HG03280 (cell line): Measurements from ENCODE around the gene GNPTG.
"Not testable (repeated sequence)": the region's sequence is repeated elsewhere in the genome, so short reads cannot be mapped to it uniquely, and the experiment has no call there.

Source experiments
- ATAC-seq: cut with Tn5 transposase; IDR thresholded peaks from one replicate; pipeline ENCODE4 v1.9.1; 2021; ENCODE audit warnings: mild to moderate bottlenecking, moderate library complexity; ENCODE audit not compliant: unreplicated experiment

GNPTG gene

DNA sequence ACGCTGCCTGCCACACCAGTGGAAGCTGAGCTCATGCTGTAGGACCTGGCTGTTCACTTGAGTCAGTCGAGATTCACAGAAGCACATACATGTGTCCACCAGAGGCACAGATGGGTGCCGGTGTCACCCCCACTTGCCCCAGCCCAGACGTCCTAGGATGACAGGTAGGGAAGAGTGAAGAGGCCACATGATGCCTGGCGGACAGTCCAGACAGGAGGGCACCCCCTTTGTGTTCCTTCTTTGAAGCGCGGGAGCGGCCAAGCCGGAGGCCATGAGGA lies 33.5 kb upstream of the GNPTG start:
- ATAC-seq: no peak

DNA sequence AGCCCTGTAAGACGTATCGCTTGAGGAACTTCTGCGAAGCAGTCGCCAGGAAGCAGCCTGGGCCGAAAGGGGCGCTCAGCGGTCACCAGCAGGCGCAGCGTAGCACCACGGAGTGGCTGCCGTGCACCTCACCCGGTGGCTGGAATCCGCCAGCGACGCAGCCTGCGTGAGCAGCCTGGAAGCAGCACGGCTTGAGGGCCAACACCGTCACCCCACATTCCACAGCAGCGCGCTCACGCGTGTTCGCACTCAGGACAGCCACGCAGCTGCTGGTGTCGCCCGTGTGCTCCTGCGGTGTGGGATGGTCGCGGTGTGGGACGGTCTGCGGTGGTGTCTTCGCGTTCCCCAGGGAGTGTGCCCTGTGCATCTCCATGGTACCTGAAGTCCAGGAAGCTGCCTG lies 32.7 kb upstream of the GNPTG start:
- ATAC-seq: no peak

DNA sequence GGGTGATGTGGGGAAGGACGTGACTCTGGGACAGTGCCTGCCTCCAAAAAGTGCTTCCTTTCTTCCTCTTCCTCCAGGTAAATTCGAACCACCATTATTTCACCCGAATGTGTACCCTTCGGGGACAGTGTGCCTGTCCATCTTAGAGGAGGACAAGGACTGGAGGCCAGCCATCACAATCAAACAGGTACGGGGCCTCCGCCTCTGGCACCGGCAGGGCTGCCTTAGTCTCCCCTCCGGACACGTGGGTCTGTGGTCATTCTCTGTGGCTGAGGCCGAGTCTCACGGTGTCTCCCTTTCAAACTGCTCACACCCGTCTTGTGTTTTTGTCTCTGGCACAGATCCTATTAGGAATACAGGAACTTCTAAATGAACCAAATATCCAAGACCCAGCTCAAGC lies 31.6 kb upstream of the GNPTG start:
- no peak for ATAC-seq

DNA sequence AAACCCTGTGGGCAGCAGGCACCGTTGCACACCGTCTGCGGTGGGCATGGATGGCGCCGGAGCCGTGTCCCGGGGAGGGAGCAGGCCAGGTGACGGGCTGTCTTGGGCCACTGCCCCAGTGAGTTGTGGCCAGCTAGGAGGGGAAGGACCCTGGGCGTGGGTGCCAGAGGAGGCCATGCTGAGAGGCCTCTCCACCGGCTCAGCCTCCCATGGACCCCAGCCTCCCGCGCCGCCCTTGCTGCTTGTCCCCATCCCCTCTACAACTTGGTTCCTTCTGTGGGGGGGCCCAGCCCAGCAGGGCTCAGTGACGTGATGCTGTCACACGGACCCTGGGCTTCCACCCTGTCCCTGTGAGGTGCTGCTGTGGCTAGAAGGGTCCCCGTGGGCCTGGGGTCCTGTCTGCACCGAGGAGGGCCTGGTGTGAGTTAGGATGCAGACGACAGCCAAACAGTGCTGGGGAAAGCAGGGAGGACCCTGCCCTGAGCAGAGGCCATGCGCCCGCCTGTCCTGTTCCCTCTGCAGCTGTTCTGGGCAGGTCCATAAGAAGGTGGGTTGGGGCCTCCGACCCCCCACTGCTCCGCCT lies 31.0 kb upstream of the GNPTG start:
- ATAC-seq: no peak

DNA sequence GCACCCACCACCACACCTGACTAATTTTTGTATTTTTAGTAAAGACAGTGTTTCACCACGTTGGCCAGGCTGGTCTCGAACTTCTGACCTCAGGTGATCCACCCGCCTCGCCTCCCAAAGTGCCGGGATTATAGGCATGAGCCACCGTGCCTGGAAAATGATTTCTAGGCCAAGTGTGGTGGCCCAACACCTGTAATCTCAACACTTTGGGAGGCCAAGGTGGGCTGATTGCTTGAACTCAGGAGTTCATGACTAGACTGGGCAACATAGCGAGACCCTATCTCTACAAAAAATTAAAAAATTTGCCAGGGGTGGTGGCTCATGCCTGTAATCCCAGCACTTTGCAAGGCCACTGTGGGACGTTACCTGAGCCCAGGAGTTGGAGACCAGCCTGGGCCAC lies 29.3 kb upstream of the GNPTG start:
- no peak for ATAC-seq

DNA sequence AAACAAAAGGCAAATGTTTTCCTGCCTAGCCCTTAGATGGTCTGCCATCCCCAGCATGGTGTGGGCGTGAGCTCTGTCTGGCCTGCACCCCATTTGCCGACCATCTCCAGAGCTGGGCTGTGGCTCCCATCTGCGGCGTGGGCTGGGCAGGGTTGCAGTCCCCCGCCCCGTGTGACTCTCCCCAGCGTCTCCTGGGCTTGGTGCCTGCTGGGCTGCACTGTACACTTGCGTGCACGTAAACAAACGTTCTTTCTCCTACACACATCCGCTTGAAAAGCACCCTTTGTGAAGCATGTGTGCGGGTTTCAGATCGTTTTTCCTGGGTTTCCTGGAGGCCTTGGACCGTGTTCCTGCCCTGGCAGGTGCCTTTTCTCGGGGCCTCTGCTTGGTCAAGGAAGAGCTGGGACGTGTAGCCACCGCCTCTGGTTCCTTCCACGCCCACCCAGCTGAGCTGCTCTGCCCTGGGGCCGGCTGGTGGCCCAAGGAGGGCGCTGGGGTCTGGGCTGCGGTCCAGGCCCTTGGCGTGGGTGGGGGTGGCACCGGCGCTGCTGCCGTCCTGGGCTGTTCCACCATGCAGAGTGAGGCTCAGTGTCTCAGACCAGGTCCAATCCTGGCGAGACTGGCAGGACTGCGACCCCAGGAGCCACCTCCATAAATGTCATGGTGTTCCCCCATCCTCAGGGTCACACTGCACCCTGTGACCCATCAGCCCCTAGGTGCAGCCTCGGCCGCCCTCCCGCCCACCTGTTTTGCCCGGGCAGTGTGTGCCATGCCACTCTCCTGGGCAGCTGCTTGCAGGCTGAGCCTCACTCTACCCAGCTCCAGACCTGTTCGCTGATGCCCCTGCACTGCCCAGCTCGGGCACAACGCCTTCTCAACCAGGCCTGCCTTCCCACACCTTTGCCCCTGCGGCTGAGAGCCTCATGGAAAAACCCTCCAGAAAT lies 28.2 kb upstream of the GNPTG start:
- ATAC-seq: no peak

DNA sequence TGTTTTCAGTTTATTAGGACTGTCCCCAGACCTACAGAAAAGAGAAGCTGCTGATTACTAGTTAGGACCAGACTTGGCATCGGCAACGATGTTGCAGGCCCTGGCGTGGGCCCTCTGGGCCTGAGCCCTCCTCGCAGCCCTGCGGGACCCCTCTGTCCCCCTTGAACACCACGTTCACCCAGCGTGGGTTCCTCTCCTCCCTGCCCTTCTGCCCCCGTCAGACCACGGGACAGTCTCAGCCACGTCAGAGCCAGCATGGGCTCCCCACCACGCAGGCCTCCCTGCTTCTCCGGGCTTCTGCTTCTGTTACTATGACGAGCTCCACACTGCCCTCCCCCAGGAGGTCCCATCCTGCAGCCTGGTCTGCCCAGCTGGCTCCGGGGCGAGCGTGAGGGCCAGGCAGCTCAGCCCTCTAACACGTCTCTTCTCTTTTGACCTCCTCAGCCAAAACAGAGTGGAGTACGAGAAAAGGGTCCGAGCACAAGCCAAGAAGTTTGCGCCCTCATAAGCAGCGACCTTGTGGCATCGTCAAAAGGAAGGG lies 27.4 kb upstream of the GNPTG start:
- no peak for ATAC-seq

DNA sequence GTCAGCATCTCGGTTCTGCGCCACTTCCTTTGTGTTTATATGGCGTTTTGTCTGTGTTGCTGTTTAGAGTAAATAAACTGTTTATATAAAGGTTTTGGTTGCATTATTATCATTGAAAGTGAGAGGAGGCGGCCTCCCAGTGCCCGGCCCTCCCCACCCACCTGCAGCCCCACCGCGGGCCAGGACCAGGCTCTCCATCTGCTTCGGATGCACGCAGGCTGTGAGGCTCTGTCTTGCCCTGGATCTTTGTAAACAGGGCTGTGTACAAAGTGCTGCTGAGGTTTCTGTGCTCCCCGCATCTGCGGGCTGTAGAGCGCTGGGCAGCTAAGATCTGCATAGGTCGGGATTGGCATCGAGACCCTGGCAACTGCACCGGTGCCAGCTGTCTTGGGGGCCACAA lies 26.5 kb upstream of the GNPTG start:
- ATAC-seq: no peak

DNA sequence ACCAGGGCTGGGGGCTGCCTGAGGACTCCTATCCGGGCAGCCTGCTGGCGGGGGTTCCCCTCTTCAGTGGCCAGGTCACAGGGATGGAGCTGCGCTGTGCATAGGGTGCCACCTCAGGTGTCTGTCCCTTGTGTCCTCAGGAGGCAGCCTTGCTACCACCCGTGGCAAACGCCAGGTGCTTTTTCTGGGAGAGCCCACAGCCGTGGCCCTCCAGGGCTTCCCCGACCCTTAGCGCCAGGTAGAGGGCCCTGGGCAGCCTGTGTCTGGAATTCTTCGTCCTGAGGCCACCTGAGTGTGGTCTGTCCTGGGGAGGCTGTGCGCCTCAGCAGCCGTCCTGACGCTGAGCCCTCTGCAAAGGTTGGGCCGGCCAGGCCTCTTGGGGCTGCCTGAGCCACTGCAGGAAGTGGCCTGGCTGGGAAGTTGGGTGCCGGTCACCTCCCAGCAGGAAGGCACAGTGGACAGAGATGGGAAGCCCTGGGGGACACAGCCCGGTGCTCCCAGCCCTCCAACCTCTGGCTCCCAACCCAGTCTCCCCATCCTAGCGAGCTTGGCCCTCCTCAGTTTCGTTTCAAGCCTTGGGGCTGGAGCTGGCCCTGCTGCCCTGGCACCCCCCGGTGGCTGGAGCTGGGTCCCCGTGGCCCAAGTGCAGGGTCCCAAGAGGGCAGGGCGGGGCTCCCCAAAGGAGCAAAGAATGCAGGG lies 25.9 kb upstream of the GNPTG start:
- no peak for ATAC-seq

DNA sequence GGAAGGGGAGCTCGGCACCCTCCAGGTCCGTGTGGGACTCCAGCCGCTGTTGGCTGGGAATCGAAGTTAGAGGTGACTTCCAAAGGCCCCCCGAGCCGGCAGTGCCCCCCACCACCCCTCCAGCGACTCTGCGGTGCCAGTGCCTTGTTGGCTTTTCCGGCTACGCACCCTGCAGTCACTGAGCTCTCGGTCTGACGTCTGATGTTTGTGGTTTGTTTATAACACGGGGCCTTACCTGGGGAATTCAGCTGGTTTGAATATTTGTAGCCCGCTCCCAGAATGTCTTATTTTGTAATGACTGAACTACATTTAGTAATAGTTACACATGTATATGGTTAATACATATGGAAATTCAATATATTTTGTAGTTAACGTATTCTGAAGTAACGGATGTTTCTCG lies 25.3 kb upstream of the GNPTG start:
- no peak for ATAC-seq

DNA sequence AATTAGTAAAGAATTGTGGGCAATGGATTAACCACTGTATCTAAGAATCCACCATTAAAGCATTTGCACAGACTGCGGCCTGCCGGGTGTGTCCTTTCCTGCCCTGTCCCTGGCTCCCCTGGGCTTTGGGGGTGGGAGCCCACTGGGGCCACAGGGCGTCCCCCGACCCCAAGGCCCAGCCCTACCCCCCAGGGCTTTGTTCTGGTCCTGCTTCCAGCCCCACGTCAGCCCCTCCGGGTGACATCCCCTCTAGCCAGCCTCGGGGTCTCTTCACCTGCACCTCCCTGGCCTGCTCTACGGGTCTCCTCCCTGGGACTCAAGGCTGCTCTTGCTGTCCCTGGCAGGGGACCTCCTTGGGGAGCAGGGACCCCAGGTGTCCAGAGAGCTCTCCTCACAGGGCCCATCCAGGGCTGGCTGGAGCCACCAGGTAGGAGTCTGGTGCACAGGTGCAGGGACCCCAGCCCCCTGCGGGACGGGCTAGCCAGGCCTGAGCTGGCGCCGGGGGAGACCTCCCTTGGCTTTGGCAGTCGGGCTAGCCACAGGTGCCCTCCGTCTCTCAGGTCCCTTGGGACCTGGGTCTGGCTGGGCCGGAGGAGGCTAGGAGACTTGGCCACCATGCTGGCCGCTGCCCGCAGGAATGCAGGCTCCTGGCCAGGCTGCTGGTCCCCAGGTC lies 24.6 kb upstream of the GNPTG start:
- no peak for ATAC-seq

DNA sequence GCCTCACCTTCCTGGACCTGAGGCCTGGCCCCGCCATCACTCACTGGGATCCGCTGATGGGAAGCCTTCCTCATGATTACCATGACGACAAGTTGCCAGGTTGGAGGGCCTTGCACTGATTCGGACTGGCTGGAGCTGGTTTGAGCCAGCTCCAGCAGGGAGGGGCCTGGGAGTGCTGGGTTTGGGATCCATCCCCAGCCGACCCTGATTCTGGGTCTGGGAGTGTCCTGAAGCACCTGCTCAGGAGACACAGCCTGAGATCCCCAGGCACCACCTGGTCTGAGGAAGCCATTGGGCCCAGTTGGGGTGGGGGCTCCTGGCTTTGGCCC lies 24.1 kb upstream of the GNPTG start:
- ATAC-seq: no peak

DNA sequence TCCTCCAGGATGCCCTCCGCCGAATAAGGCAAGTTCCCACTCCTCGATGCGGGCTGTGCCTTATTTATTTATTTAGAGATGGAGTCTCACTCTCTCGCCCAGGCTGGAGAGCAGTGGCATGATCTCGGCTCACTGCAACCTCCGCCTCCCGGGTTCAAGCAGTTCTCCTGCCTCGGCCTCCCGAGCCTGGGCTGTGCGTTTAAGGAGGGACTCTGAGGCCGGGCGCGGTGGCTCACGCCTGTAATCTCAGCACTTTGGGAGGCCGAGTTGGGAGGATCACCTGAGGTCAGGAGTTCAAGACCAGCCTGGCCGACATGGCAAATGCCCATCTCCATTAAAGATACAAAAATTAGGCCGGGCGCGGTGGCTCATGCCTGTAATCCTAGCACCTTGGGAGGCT lies 23.6 kb upstream of the GNPTG start:
- ATAC-seq: not testable (repeated sequence)

DNA sequence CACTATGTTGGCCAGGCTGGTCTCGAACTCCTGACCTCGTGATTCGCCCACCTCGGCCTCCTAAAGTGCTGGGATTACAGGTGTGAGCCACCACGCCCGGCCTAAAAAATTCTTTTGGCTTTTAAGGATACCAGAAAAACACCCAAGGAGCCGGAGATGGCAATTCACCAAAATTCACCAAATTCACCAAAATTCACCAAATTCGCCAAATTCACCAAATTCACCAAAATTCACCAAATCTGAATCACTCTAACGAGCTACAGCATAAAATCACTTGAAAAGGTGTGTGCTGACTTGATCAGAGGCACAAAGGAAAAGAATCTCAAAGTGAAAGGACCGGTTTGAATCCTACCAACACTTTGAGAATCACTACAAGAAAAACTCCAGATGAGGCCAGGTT lies 22.8 kb upstream of the GNPTG start:
- not testable (repeated sequence) for ATAC-seq

DNA sequence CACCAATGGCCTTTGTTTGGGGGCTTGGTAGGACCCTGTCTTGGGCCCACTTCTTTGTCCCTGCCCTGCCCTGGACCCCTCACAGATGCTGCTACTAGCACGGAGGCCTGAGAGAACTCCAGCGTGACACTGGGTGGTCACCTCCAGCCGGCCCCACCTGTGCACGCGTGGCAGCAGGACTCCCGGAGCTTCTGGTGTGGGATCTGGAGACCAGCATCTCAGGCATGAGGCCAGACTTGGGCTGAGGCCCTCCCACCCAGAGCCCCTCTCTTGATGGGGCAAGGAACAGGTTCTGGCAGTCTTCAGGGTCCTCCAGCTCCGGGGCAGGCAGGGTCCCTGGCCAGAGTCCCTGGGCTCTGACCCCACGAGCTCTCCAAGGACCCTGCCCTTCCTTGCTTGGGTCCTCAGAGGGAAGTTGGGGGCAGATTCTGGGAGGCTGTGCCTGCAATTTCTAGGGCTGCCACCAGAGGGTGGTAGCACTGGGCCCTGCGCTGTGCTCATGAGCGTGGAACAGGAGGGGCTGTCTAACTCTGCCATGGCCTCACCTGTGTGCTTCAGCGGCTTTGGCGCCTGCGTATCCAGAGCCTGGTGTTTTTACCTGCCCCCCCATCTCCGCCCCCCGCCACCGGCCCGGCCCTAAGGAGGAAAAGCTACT lies 21.3 kb upstream of the GNPTG start:
- ATAC-seq: no peak

DNA sequence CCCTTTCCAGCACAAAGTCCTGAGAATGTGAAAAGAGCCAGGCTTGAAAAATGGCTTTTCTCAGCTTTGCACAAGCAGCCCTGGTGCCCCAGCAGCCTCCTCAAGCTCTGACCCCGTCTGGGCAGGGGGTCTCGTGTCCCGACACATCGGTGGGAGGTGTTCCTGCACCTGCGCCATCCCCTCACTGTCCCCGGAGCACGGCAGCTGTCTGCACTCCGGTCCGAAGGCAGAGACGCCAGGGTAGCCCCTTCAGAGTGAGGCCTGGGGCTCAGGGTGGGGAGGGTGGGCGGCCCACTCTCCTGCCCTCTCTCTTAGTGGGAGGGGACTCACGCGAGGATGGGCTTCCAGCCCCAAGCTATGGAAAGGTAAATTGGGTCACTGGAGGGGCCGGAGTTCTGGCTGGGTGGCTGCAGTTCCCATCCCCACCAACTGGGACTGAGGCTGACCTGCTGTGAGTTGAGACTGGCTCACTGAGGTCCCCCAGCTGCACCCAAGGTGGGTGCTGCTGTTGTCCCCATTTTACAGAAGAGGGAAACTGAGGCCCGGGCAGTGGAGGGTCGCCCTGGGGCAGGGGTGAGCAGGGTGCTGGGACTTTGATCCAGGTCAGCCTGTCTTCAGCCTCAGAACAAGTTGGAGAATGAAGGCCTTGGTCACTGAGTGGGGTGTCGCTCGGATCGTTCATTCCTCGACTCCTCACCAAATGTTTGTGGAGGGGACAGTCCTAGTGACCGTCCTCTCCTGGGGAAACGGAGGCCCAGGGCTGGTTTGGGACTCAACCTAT lies 20.6 kb upstream of the GNPTG start:
- ATAC-seq: no peak

DNA sequence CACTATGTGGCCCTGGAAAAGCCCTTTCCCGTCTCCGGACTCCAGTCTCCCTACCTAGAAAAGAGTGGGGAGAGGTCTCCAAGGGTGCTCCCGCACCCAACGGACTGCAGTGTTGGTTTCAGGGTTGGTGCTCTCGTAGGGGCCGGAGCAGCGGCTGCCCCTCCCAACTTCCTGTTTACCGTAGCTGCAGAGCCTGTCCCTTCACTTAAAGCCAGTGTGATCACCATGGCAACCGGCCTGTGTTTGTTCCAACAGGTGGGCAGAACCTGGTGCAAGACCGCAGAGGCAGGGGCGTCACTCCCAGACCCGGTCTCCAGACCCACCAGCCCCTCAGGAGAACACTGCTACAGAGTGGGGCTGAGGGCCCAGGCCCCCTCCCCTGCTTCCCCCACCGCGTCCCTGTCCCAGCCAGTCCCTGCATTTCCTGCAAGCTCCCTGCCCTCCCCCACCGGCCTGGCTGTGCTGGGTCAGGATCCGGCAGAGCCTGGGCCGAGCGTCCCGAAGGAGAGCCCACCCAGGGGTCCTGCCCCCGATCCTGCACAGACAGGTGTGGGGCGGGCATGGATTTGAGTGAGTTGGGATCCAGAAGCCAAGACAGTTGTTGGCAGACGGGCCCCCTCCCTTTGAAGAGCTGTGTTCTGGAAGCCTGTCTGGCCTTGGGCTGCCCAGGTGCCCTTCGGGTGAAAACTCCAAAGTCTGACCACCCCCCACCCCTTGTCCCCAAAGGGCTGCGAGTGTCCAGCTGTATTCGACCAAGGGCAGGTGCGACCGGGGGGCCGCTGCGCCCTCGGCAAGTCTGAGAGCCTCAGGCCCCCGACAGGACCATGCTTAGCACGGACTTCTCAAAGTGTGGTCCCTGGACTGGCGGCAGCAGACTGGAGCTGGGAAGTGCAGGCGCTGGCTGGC lies 19.8 kb upstream of the GNPTG start:
- ATAC-seq: no peak

DNA sequence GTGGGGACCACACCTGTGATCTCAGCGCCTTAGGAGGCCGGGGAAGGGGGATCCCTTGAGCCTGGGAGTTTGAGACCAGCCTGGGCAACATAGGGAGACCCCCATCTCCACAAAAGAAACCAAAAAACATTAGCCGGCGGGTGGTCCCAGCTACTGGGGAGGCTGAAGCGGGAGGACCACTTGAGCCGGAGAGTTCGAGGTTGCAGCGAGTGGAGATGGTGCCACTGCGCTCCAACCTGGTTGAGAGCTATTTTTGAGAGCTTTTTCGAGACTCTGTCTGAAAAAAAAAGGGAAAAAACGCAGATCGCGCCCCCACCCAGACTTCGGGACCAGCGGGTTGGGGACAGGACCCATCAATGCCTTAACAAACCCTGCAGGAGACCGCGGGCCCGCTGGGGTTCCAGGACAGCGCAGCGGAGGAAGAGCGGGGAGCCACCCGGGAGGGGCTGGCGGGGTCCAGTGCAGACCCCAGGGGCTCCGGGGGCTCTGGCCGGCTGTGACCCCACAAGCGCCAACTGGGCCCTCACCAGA lies 19.0 kb upstream of the GNPTG start:
- ATAC-seq: no peak
